ENCODE measurements around the gene ATP2B1. TPM values are rescaled to one million over a fixed set of nuclear protein-coding genes. Genes with fewer than 3 reads are reported as not detected.

The ATP2B1 gene
- total RNA-seq, 1 donor from 2014 or later: 10.7 TPM

DNA sequence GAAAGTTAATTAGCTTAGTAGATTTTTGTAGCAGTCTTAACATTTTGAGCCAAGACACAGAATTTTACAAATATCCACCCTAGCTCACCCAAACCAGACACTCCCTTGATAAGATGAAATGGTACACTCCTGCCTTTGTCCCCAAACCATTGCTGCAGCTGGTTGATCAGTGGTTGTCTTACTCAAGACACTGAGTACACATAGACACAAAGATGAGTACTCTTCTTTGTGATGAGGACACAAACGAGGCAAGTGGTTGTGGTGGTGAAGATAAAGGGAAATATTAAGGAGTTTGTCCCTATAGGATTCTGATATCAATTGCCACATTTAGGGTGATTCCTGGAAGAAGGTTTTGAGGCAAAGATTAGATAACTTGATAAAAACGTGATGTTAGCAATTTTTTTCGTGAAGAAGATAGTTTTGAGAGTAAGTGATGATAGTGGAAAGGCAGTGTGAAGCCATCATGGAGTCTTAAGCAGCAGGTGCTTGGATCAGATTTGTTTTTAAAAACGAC is 21.4 kb upstream of the ATP2B1 start:
- TF ChIP-seq, protein P1, sequence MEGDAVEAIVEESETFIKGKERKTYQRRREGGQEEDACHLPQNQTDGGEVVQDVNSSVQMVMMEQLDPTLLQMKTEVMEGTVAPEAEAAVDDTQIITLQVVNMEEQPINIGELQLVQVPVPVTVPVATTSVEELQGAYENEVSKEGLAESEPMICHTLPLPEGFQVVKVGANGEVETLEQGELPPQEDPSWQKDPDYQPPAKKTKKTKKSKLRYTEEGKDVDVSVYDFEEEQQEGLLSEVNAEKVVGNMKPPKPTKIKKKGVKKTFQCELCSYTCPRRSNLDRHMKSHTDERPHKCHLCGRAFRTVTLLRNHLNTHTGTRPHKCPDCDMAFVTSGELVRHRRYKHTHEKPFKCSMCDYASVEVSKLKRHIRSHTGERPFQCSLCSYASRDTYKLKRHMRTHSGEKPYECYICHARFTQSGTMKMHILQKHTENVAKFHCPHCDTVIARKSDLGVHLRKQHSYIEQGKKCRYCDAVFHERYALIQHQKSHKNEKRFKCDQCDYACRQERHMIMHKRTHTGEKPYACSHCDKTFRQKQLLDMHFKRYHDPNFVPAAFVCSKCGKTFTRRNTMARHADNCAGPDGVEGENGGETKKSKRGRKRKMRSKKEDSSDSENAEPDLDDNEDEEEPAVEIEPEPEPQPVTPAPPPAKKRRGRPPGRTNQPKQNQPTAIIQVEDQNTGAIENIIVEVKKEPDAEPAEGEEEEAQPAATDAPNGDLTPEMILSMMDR (IDR thresholded peaks at IDR 0.05; ENCODE audit: borderline replicate concordance): no peak
- Histone ChIP-seq H3K4me1 (no peaks in the 10 kb centered on the region), H3K4me3 (no peak overlapping the region), H3K27ac (replicated peaks) (no peak overlapping the region), H3K27me3 (ENCODE audit: low read depth) (no peaks in the 10 kb centered on the region), H3K36me3 (no peaks in the 10 kb centered on the region), H3K9me3 (replicated peaks) (peaks cover 16% of the 10 kb centered on the region)
- no peak for DNase-seq
- intact Hi-C loops (cut with micrococcal nuclease): no loop called here

DNA sequence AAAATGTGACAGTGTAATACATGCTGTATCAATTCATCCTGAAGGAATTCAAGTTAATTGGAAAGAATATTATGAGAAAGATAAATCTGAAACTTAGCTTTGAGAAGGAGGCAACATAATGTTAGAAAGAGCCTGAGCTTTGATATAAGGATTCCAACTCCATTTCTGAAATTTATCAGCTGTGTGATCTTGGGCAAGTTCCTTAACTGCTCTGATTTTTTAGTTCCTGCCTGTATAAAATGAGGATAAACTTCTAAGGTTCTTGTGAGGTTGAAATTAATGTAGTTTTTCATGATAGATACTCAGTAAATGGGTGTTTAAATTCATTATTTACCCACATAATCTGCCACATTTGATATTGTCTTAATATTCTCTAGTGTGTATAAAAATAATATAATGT is 14.6 kb upstream of the ATP2B1 start:
- Histone ChIP-seq H3K27me3 (ENCODE audit: low read depth) (no peaks in the 10 kb centered on the region), H3K4me3 (no peak overlapping the region), H3K9me3 (replicated peaks) (peaks cover 7% of the 10 kb centered on the region), H3K36me3 (no peaks in the 10 kb centered on the region), H3K4me1 (no peaks in the 10 kb centered on the region), H3K27ac (replicated peaks) (no peak overlapping the region)
- TF ChIP-seq, protein P1 (IDR thresholded peaks at IDR 0.05; ENCODE audit: borderline replicate concordance): no peak
- intact Hi-C loops (cut with micrococcal nuclease): no loop called here
- no peak for DNase-seq

GRCh38 chr12:89721291-89721987 is 12.8 kb upstream of the ATP2B1 start:
- no peak overlapping the region for H3K27ac ChIP-seq (replicated peaks)
- TF ChIP-seq, protein P1 (IDR thresholded peaks at IDR 0.05; ENCODE audit: borderline replicate concordance): no peak
- intact Hi-C loops (cut with micrococcal nuclease): no loop called here

DNA sequence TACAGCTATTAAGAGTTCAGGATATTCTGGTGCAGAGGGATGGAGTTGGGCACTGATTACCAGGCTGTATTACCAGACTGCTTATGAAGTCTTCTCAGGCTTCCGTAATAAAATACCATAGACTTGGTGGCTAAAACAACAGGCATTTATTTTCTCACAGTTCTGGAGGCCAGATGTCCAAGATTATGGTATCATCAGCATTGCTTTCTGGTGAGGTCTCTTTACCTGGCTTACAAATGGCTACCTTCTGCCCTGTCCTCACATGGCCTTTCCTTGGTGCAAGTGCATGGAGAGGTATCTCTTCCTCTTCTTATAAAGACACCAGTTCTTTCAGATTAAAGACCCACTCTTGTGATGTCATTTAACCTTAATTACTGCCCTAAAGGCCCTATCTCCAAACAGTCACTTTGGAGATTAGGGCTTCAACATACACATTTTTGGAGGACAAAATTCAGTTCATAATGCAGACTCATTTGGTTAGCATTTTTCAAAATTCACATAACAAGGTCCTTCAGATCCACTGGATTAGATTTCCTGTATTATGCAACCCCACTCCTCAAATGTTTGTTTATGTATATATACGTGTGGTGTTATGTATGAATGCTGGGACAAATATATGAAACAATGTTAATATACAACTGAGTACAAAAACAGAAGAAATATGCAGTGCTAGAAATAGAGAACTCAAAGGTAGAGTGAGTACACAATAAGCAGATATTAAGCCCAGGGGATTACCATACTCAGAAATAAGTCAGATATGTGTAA is 9.3 kb upstream of the ATP2B1 start:
- peaks cover 15% of the 10 kb centered on the region for H3K9me3 ChIP-seq (replicated peaks)
- H3K4me3 ChIP-seq: no peak overlapping the region
- DNase-seq: no peak
- intact Hi-C loops (cut with micrococcal nuclease): no loop called here
- H3K36me3 ChIP-seq: no peaks in the 10 kb centered on the region
- H3K4me1 ChIP-seq: no peaks in the 10 kb centered on the region
- TF ChIP-seq, protein P1 (IDR thresholded peaks at IDR 0.05; ENCODE audit: borderline replicate concordance): no peak
- no peaks in the 10 kb centered on the region for H3K27me3 ChIP-seq (ENCODE audit: low read depth)
- H3K27ac ChIP-seq (replicated peaks): no peak overlapping the region

More at GRCh38 chr12:89721291-89721987, 12.8 kb upstream of the ATP2B1 start:
- Histone ChIP-seq H3K9me3 (replicated peaks) (peaks cover 5% of the 10 kb centered on the region), H3K4me1 (no peaks in the 10 kb centered on the region), H3K4me3 (no peak overlapping the region), H3K27me3 (ENCODE audit: low read depth) (no peaks in the 10 kb centered on the region), H3K36me3 (no peaks in the 10 kb centered on the region)
- DNase-seq: no peak

DNA sequence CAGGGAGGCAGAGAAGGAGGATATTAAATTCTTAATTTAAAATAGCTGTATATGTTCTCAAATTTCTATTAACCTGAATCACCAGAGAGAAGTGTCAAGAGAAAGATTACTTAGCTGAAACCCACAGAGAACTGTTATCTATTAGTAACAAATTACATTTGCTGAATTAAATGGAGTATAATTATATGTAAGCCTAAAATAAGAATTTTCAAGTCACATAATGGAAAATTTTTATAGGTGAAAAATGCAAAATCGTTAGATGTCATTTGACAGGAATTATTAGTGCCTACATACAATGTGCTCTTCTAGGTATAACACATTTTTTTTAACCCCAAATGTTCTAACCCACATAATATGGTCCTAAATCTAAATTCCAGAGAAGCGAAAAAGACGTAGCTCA is 4.1 kb upstream of the ATP2B1 start:
- Histone ChIP-seq H3K9me3 (replicated peaks) (peaks cover 15% of the 10 kb centered on the region), H3K36me3 (no peaks in the 10 kb centered on the region), H3K4me1 (peaks cover 20% of the 10 kb centered on the region), H3K27me3 (ENCODE audit: low read depth) (no peaks in the 10 kb centered on the region), H3K27ac (replicated peaks) (no peak overlapping the region), H3K4me3 (no peak overlapping the region)
- TF ChIP-seq, protein P1 (IDR thresholded peaks at IDR 0.05; ENCODE audit: borderline replicate concordance): no peak
- DNase-seq: no peak
- intact Hi-C loops (cut with micrococcal nuclease): no loop called here

Data from left ventricle myocardium inferior (tissue), 1 donor.